ENCODE measurements around the gene AIP. TPM values are rescaled to one million over a fixed set of nuclear protein-coding genes. Genes with fewer than 3 reads are reported as not detected.

Gene AIP
- total and polyA plus RNA-seq, 9 of the 15 experiments (the other 6 are each of a cell fraction or from before 2014, with no cell fraction given): 5.2 to 92.5 (median 52.7) TPM

GRCh38 chr11:67452141-67452952 lies 30.5 kb upstream of the AIP start, which contains the start of gene GPR152:
TSS of gene GPR152 (minus strand) at chr11:67452729. CDS start at chr11:67452724, 5 bp downstream.
- Histone ChIP-seq H2AFZ (ENCODE audit: low read depth, low read length) (peak within 1 kb of the TSS; percentile 58), H3K4me1 (replicated peaks in 1 of 2; ENCODE audit: control insufficient read depth in 2 of 2, insufficient read depth in 2 of 2, low read length in 2 of 2) (peaks cover 0 to 40% of the 10 kb centered on the region in 2 experiments; a peak in 2 of 5 replicates), H3K36me3 (ENCODE audit: control insufficient read depth, insufficient read depth, low read length) (no peaks in the 10 kb centered on the region), H4K20me1 (replicated peaks; ENCODE audit: control insufficient read depth, insufficient read depth, low read length) (no peaks in the 10 kb centered on the region), H3K9me3 (replicated peaks; ENCODE audit: control insufficient read depth, insufficient read depth, low read depth, low read length) (no peaks in the 10 kb centered on the region), H3K9ac (ENCODE audit: insufficient read depth in 1 of 2, low read depth in 2 of 2, low read length in 2 of 2) (peak within 1 kb of the TSS in 1 of 2 experiments; percentile 73; a peak in 2 of 4 replicates), H3K9me1 (ENCODE audit: control insufficient read depth, insufficient read depth, low read length) (no peaks in the 10 kb centered on the region), H3K4me3 (no peak within 1 kb of the TSS), H3K79me2 (ENCODE audit: control insufficient read depth, insufficient read depth, low read length) (no peaks in the 10 kb centered on the region), H3K27me3 (ENCODE audit: control insufficient read depth in 2 of 2, insufficient read depth in 2 of 2, low read length in 2 of 2) (no peaks in the 10 kb centered on the region), H3K27ac (ENCODE audit: extremely low read depth, low read depth, low read length) (no peak within 1 kb of the TSS), H3K4me2 (ENCODE audit: insufficient read depth, low read length) (no peak within 1 kb of the TSS)
- intact Hi-C loops (cut with micrococcal nuclease): no loop called here
- no peak for DNase-seq (ENCODE audit: extremely low read depth in 1 of 4, low spot score in 3 of 4)
- CTCF ChIA-PET (ENCODE audit: low intra/inter-chr PET ratio): no interaction called here
- BruUV-seq (replicated peaks): no TSS peak
- TF ChIP-seq PRDM10 (IDR thresholded peaks at IDR 0.05; ENCODE audit: partially characterized antibody) (peak; percentile 63), GMEB1 (CRISPR knock-in tag; IDR thresholded peaks at IDR 0.05) (no peak), PHTF2 (CRISPR knock-in tag; IDR thresholded peaks at IDR 0.05) (no peak), ZFP36 (IDR thresholded peaks at IDR 0.05; ENCODE audit: low read depth, low read length, partially characterized antibody) (peak; percentile 33), NFIC (IDR thresholded peaks at IDR 0.05) (peak; percentile 57), PBX2 (CRISPR knock-in tag; IDR thresholded peaks at IDR 0.05; ENCODE audit: low read depth) (no peak), PBX2 (tag; conservative IDR thresholded peaks at IDR 0.05; ENCODE audit: low read depth) (0 out of 2 replicates have a peak, but pooled peaks have one; percentile 13)
- FAIRE-seq: no peak
- in situ Hi-C loops (cut with MboI): no loop called here
- POLR2A ChIA-PET: interaction anchor here (0.6 to 1.5 kb wide), 3 partner anchors 11 to 12 kb away, joined by 3 to 6 read pairs (median 4); no protein-coding TSS in a partner anchor
- ATAC-seq: peak; percentile 25; the same call in 1 of the 3 replicates
- WGBS (ENCODE audit: insufficient coverage, low coverage, missing lambda C conversion rate): 67% methylated on average over 17 of the region's 33 CpGs

All from K562 (cell line).